Muscle layer of duodenum (tissue), 2 donors: ENCODE data around the gene MAP4K2.

Source experiments
- H3K27ac ChIP-seq: one replicate; pipeline ENCODE4 v1.7.0; 2013; ENCODE audit warnings: mild to moderate bottlenecking, low read length
- H3K27me3 ChIP-seq: one replicate; pipeline ENCODE4 v1.7.0; 2013; ENCODE audit warnings: low read depth, mild to moderate bottlenecking, control low read depth, low read length
- H3K36me3 ChIP-seq, 2 donors: one replicate each; pipeline ENCODE4 v1.7.0; 2013; ENCODE audit warnings: low read length in 2 of 2, control low read depth in 1 of 2, mild to moderate bottlenecking in 1 of 2; ENCODE audit not compliant: insufficient read depth in 2 of 2, control insufficient read depth in 1 of 2
- H3K4me1 ChIP-seq, 2 donors: one replicate each; pipeline ENCODE4 v1.7.0; 2013; ENCODE audit warnings: low read length in 2 of 2, mild to moderate bottlenecking in 2 of 2, control low read depth in 1 of 2, moderate library complexity in 1 of 2; ENCODE audit not compliant: insufficient read depth in 2 of 2, control insufficient read depth in 1 of 2
- H3K4me3 ChIP-seq, 2 donors: one replicate each; pipeline ENCODE4 v1.7.0; 2013; ENCODE audit warnings: low read length in 2 of 2, low read depth in 1 of 2, mild to moderate bottlenecking in 1 of 2
- H3K9me3 ChIP-seq, 2 donors: one replicate each; pipeline ENCODE4 v1.7.0; 2013; ENCODE audit warnings: low read length in 2 of 2, control low read depth in 1 of 2, mild to moderate bottlenecking in 1 of 2; ENCODE audit not compliant: control insufficient read depth in 1 of 2
- donor health status: healthy.

The MAP4K2 gene

GRCh38 chr11:64804346-64805210 lies 1.6 kb upstream of the MAP4K2 start:
- H3K27ac ChIP-seq: peak overlapping the region; percentile 64
- H3K36me3 ChIP-seq: peaks cover 2 to 27% of the 10 kb centered on the region in 2 donors
- peaks cover 10 to 37% of the 10 kb centered on the region in 2 donors for H3K4me1 ChIP-seq
- no peak overlapping the region for H3K4me3 ChIP-seq
- no peaks in the 10 kb centered on the region for H3K9me3 ChIP-seq
- no peaks in the 10 kb centered on the region for H3K27me3 ChIP-seq

GRCh38 chr11:64803846-64804345 lies 882 bp upstream of the MAP4K2 start:
- peak overlapping the region; percentile 64 for H3K27ac ChIP-seq
- peaks cover 2 to 28% of the 10 kb centered on the region in 2 donors for H3K36me3 ChIP-seq
- peaks cover 5 to 30% of the 10 kb centered on the region in 2 donors for H3K4me1 ChIP-seq
- H3K27me3 ChIP-seq: no peaks in the 10 kb centered on the region
- H3K9me3 ChIP-seq: no peaks in the 10 kb centered on the region
- H3K4me3 ChIP-seq: peak overlapping the region; percentile 68 to 76

GRCh38 chr11:64802370-64803157 lies 450 bp downstream of the MAP4K2 start:
- H3K27ac ChIP-seq: no peak overlapping the region

GRCh38 chr11:64801561-64802369 lies 1.2 kb downstream of the MAP4K2 start:
- no peak overlapping the region for H3K27ac ChIP-seq
- peaks cover 2 to 29% of the 10 kb centered on the region in 2 donors for H3K36me3 ChIP-seq
- no peaks in the 10 kb centered on the region for H3K9me3 ChIP-seq
- peak overlapping the region; percentile 37 to 70 for H3K4me3 ChIP-seq
- no peaks in the 10 kb centered on the region for H3K27me3 ChIP-seq
- H3K4me1 ChIP-seq: peaks cover 5 to 27% of the 10 kb centered on the region in 2 donors

More at GRCh38 chr11:64802370-64803157, 450 bp downstream of the MAP4K2 start:
- Histone ChIP-seq H3K4me3 (peak overlapping the region; percentile 37 to 70), H3K4me1 (peaks cover 5 to 27% of the 10 kb centered on the region in 2 donors), H3K36me3 (peaks cover 2 to 29% of the 10 kb centered on the region in 2 donors), H3K27me3 (no peaks in the 10 kb centered on the region), H3K9me3 (no peaks in the 10 kb centered on the region)

GRCh38 chr11:64801158-64801464 lies 1.9 kb downstream of the MAP4K2 start:
- Histone ChIP-seq H3K36me3 (peaks cover 2 to 34% of the 10 kb centered on the region in 2 donors), H3K27me3 (no peaks in the 10 kb centered on the region), H3K4me1 (peaks cover 5 to 27% of the 10 kb centered on the region in 2 donors), H3K4me3 (no peak overlapping the region), H3K27ac (no peak overlapping the region), H3K9me3 (no peaks in the 10 kb centered on the region)

- no peak overlapping the region for H3K4me3 ChIP-seq
- no peak overlapping the region for H3K27ac ChIP-seq
- peaks cover 2 to 38% of the 10 kb centered on the region in 2 donors for H3K36me3 ChIP-seq
- peaks cover 5 to 27% of the 10 kb centered on the region in 2 donors for H3K4me1 ChIP-seq
- H3K27me3 ChIP-seq: no peaks in the 10 kb centered on the region
- no peaks in the 10 kb centered on the region for H3K9me3 ChIP-seq
These were observed 2.5 kb downstream of the MAP4K2 start for GRCh38 chr11:64800303-64801157.

- H3K27ac ChIP-seq: no peak overlapping the region
- peaks cover 0 to 30% of the 10 kb centered on the region in 2 donors for H3K36me3 ChIP-seq
- no peaks in the 10 kb centered on the region for H3K27me3 ChIP-seq
- peaks cover 5 to 26% of the 10 kb centered on the region in 2 donors for H3K4me1 ChIP-seq
- no peak overlapping the region for H3K4me3 ChIP-seq
- H3K9me3 ChIP-seq: no peaks in the 10 kb centered on the region
These were observed 3.3 kb downstream of the MAP4K2 start for GRCh38 chr11:64799623-64800302.

GRCh38 chr11:64799256-64799622 lies 3.8 kb downstream of the MAP4K2 start:
- peaks cover 5 to 21% of the 10 kb centered on the region in 2 donors for H3K4me1 ChIP-seq
- H3K27ac ChIP-seq: no peak overlapping the region
- H3K36me3 ChIP-seq: peaks cover 0 to 25% of the 10 kb centered on the region in 2 donors
- H3K4me3 ChIP-seq: no peak overlapping the region
- no peaks in the 10 kb centered on the region for H3K27me3 ChIP-seq
- no peaks in the 10 kb centered on the region for H3K9me3 ChIP-seq

- no peaks in the 10 kb centered on the region for H3K9me3 ChIP-seq
- peaks cover 0 to 32% of the 10 kb centered on the region in 2 donors for H3K36me3 ChIP-seq
- H3K27ac ChIP-seq: no peak overlapping the region
- no peak overlapping the region for H3K4me3 ChIP-seq
- peaks cover 0 to 5% of the 10 kb centered on the region in 2 donors for H3K4me1 ChIP-seq
- no peaks in the 10 kb centered on the region for H3K27me3 ChIP-seq
These were observed 6.1 kb downstream of the MAP4K2 start for GRCh38 chr11:64796757-64797541.
